ENCODE results near the gene FSIP1.

The FSIP1 gene

GRCh38 chr15:39618063-39618823 lies 164.4 kb downstream of the FSIP1 start:
- no peak for DNase-seq (ENCODE audit: low read depth)

- no peak for DNase-seq (ENCODE audit: low read depth)
These were observed 165.7 kb downstream of the FSIP1 start for GRCh38 chr15:39616731-39617455.

GRCh38 chr15:39613861-39614260 lies 168.8 kb downstream of the FSIP1 start:
- DNase-seq (ENCODE audit: low read depth): no peak

GRCh38 chr15:39613271-39613670 lies 169.4 kb downstream of the FSIP1 start:
- no peak for DNase-seq (ENCODE audit: low read depth)

GRCh38 chr15:39610665-39611064 lies 172.0 kb downstream of the FSIP1 start:
- no peak for DNase-seq (ENCODE audit: low read depth)

- no peak for DNase-seq (ENCODE audit: low read depth)
These were observed 173.3 kb downstream of the FSIP1 start for GRCh38 chr15:39609166-39609916.

- DNase-seq (ENCODE audit: low read depth): no peak
These were observed 174.2 kb downstream of the FSIP1 start for GRCh38 chr15:39608185-39609139.

GRCh38 chr15:39605146-39605545 lies 177.5 kb downstream of the FSIP1 start:
- DNase-seq (ENCODE audit: low read depth): no peak

- DNase-seq (ENCODE audit: low read depth): no peak
These were observed 180.5 kb downstream of the FSIP1 start for GRCh38 chr15:39602143-39602542.

- no peak for DNase-seq (ENCODE audit: low read depth)
These were observed 182.8 kb downstream of the FSIP1 start for GRCh38 chr15:39599871-39600270.

GRCh38 chr15:39598958-39599845 lies 183.4 kb downstream of the FSIP1 start:
- DNase-seq (ENCODE audit: low read depth): no peak

GRCh38 chr15:39598186-39598850 lies 184.3 kb downstream of the FSIP1 start:
- DNase-seq (ENCODE audit: low read depth): no peak

- no peak for DNase-seq (ENCODE audit: low read depth)
These were observed 184.9 kb downstream of the FSIP1 start for GRCh38 chr15:39597751-39598185.

- no peak for DNase-seq (ENCODE audit: low read depth)
These were observed 185.3 kb downstream of the FSIP1 start for GRCh38 chr15:39597336-39597735.

GRCh38 chr15:39596358-39597051 lies 186.1 kb downstream of the FSIP1 start:
- no peak for DNase-seq (ENCODE audit: low read depth)

- no peak for DNase-seq (ENCODE audit: low read depth)
These were observed 187.1 kb downstream of the FSIP1 start for GRCh38 chr15:39595338-39596221.

GRCh38 chr15:39594446-39595337 lies 187.9 kb downstream of the FSIP1 start:
- no peak for DNase-seq (ENCODE audit: low read depth)
